ENCODE measurements around the gene TMPRSS15. TPM values are rescaled to one million over a fixed set of nuclear protein-coding genes. Genes with fewer than 3 reads are reported as not detected.

TMPRSS15 gene
- total RNA-seq, 3 donors from 2014 or later (not counting 1 experiment from before 2014, with no cell fraction given) = not detected

DNA sequence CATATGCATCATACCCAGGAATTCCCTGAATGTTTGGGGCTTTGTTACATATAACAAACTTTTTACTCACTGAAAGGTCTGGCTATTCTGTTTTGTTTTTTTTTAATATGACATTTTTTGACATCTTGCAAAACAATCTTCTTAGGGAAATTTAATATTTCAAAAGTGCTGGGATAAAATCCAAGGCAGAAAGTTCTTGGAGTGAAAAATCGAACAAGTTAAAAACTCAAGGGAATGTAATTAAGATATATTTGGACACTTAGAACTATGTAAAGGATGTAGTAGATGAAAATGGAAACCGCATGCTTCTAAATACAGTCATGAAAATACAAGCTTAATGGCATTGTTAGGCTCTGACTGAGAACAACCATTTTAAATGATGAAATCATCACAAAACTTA is 150.4 kb downstream of the TMPRSS15 start:
- H3K4me3 Mint-ChIP-seq = no peak overlapping the region
- H3K9me3 ChIP-seq (ENCODE audit: control insufficient read depth, insufficient read depth, low read length) = no peaks in the 10 kb centered on the region
- WGBS (ENCODE audit: insufficient coverage) = 80% methylated on average over 1 of the region's 2 CpGs
- TF ChIP-seq, protein P1, sequence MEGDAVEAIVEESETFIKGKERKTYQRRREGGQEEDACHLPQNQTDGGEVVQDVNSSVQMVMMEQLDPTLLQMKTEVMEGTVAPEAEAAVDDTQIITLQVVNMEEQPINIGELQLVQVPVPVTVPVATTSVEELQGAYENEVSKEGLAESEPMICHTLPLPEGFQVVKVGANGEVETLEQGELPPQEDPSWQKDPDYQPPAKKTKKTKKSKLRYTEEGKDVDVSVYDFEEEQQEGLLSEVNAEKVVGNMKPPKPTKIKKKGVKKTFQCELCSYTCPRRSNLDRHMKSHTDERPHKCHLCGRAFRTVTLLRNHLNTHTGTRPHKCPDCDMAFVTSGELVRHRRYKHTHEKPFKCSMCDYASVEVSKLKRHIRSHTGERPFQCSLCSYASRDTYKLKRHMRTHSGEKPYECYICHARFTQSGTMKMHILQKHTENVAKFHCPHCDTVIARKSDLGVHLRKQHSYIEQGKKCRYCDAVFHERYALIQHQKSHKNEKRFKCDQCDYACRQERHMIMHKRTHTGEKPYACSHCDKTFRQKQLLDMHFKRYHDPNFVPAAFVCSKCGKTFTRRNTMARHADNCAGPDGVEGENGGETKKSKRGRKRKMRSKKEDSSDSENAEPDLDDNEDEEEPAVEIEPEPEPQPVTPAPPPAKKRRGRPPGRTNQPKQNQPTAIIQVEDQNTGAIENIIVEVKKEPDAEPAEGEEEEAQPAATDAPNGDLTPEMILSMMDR (IDR thresholded peaks at IDR 0.05) = no peak
- ATAC-seq = no peak
- H3K27ac ChIP-seq (ENCODE audit: low read length) = no peak overlapping the region
- H3K27me3 ChIP-seq (ENCODE audit: control insufficient read depth, insufficient read depth, low read length) = no peaks in the 10 kb centered on the region
- H3K4me3 ChIP-seq (ENCODE audit: low read length) = no peak overlapping the region
- no peaks in the 10 kb centered on the region for H3K36me3 ChIP-seq (ENCODE audit: control insufficient read depth, insufficient read depth, low read length)
- no peaks in the 10 kb centered on the region for H3K4me1 ChIP-seq (ENCODE audit: control insufficient read depth, insufficient read depth, low read length)
- H3K9me3 Mint-ChIP-seq = no peaks in the 10 kb centered on the region
- DNase-seq = no peak
- H3K4me1 Mint-ChIP-seq = no peaks in the 10 kb centered on the region
- H3K36me3 Mint-ChIP-seq = no peaks in the 10 kb centered on the region
- peaks cover 0 to 6% of the 10 kb centered on the region in 2 donors for H3K27me3 Mint-ChIP-seq (ENCODE audit: low read depth in 2 of 2)
- intact Hi-C loops (cut with micrococcal nuclease) = no loop called here
- peak overlapping the region in 1 of 2 donors; percentile 36 for H3K27ac Mint-ChIP-seq

GRCh38 chr21:18252680-18253079 is 150.9 kb downstream of the TMPRSS15 start:
- Mint-ChIP-seq H3K27me3 (ENCODE audit: low read depth in 2 of 2) (peaks cover under 1% of the 10 kb centered on the region in 2 donors), H3K27ac (peak overlapping the region in 1 of 2 donors; percentile 36), H3K9me3 (no peaks in the 10 kb centered on the region), H3K4me3 (no peak overlapping the region), H3K36me3 (no peaks in the 10 kb centered on the region), H3K4me1 (no peaks in the 10 kb centered on the region)
- DNase-seq = no peak
- TF ChIP-seq, protein P1 (IDR thresholded peaks at IDR 0.05) = no peak
- H3K27ac ChIP-seq (ENCODE audit: low read length) = no peak overlapping the region
- intact Hi-C loops (cut with micrococcal nuclease) = no loop called here
- WGBS (ENCODE audit: insufficient coverage) = 91% methylated on average over 4 of the region's 5 CpGs
- no peak for ATAC-seq
- H3K4me1 ChIP-seq (ENCODE audit: control insufficient read depth, insufficient read depth, low read length) = no peaks in the 10 kb centered on the region
- H3K9me3 ChIP-seq (ENCODE audit: control insufficient read depth, insufficient read depth, low read length) = no peaks in the 10 kb centered on the region
- H3K36me3 ChIP-seq (ENCODE audit: control insufficient read depth, insufficient read depth, low read length) = no peaks in the 10 kb centered on the region
- no peak overlapping the region for H3K4me3 ChIP-seq (ENCODE audit: low read length)
- peaks cover 2% of the 10 kb centered on the region for H3K27me3 ChIP-seq (ENCODE audit: control insufficient read depth, insufficient read depth, low read length)

DNA sequence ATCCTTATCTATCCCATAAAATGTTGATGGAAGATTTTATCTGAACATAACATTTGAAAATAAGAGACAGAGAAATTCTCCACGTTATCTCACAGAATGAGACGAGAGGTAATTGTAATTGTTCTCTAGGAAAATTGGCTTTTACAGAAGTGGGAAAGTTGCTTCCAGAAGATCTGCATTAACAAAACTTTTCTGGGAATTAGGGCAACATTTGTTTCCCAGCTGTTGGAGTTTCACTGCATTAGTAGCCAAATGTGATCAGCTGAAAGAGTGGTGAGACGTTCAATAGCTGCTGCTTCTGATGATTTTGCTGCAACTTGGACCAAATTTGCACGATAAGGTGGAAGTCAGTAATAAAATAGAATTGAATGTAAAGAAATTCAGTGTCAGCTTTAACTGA is 151.3 kb downstream of the TMPRSS15 start:
- WGBS (ENCODE audit: insufficient coverage) = 94% methylated on average over 4 of the region's 4 CpGs

DNA sequence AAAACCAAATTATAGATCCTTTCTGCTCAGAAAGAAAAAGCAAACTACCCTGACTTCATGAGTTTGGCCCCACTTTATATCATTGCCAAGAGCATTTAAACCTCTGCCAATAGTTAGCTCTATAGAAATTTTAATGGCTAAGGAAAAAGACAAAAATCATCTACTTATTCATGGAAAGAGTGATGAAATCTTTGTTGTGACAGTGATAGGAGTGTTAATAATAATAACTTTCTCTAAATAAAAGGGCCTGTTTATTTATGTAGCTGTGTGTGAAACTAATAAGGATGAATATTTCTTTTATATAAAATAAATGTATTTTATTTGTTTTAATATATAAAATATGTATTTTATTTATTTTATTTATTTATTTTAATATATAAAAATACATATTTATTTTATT is 152.5 kb downstream of the TMPRSS15 start:
- Histone ChIP-seq H3K4me3 (ENCODE audit: low read length) (no peak overlapping the region), H3K9me3 (ENCODE audit: control insufficient read depth, insufficient read depth, low read length) (no peaks in the 10 kb centered on the region), H3K4me1 (ENCODE audit: control insufficient read depth, insufficient read depth, low read length) (no peaks in the 10 kb centered on the region), H3K36me3 (ENCODE audit: control insufficient read depth, insufficient read depth, low read length) (no peaks in the 10 kb centered on the region), H3K27me3 (ENCODE audit: control insufficient read depth, insufficient read depth, low read length) (peaks cover 4% of the 10 kb centered on the region), H3K27ac (ENCODE audit: low read length) (no peak overlapping the region)
- intact Hi-C loops (cut with micrococcal nuclease) = no loop called here
- ATAC-seq = no peak
- Mint-ChIP-seq H3K27me3 (ENCODE audit: low read depth in 2 of 2) (peaks cover 6 to 9% of the 10 kb centered on the region in 2 donors), H3K4me3 (peak overlapping the region; percentile 6), H3K4me1 (no peaks in the 10 kb centered on the region), H3K27ac (no peak overlapping the region), H3K36me3 (no peaks in the 10 kb centered on the region), H3K9me3 (no peaks in the 10 kb centered on the region)
- no peak for DNase-seq
- TF ChIP-seq, protein P1 (IDR thresholded peaks at IDR 0.05) = no peak

More for the DNA sequence above, 151.3 kb downstream of the TMPRSS15 start:
- H3K4me1 Mint-ChIP-seq = no peaks in the 10 kb centered on the region
- no peak for DNase-seq
- Histone ChIP-seq H3K27me3 (ENCODE audit: control insufficient read depth, insufficient read depth, low read length) (peaks cover 2% of the 10 kb centered on the region), H3K27ac (ENCODE audit: low read length) (no peak overlapping the region), H3K9me3 (ENCODE audit: control insufficient read depth, insufficient read depth, low read length) (no peaks in the 10 kb centered on the region), H3K4me3 (ENCODE audit: low read length) (no peak overlapping the region), H3K4me1 (ENCODE audit: control insufficient read depth, insufficient read depth, low read length) (no peaks in the 10 kb centered on the region), H3K36me3 (ENCODE audit: control insufficient read depth, insufficient read depth, low read length) (no peaks in the 10 kb centered on the region)
- no peaks in the 10 kb centered on the region for H3K9me3 Mint-ChIP-seq
- no peak overlapping the region for H3K4me3 Mint-ChIP-seq
- H3K27me3 Mint-ChIP-seq (ENCODE audit: low read depth in 2 of 2) = peaks cover 0 to 3% of the 10 kb centered on the region in 2 donors
- no peaks in the 10 kb centered on the region for H3K36me3 Mint-ChIP-seq
- TF ChIP-seq, protein P1 (IDR thresholded peaks at IDR 0.05) = no peak
- no peak for ATAC-seq
- intact Hi-C loops (cut with micrococcal nuclease) = no loop called here
- peak overlapping the region in 1 of 2 donors; percentile 36 for H3K27ac Mint-ChIP-seq
